Stimulated activated CD4-positive, alpha-beta T cell treated with anti-CD3 and anti-CD28 coated beads, Interleukin-15, amount 100 ng/mL, for 24 hours (primary cell): ENCODE data around the gene ARHGAP26.

Experiments used
- DNase-seq: peaks from one replicate; pipeline ENCODE4 v3.0.0-alpha.2; 2020

ARHGAP26 gene

GRCh38 chr5:143176048-143176447 lies 405.9 kb downstream of the ARHGAP26 start:
- no peak for DNase-seq

GRCh38 chr5:143177263-143177983 lies 407.2 kb downstream of the ARHGAP26 start:
- no peak for DNase-seq

GRCh38 chr5:143179126-143179740 lies 409.1 kb downstream of the ARHGAP26 start:
- DNase-seq: no peak

GRCh38 chr5:143180751-143181150 lies 410.6 kb downstream of the ARHGAP26 start:
- no peak for DNase-seq

- DNase-seq: no peak
These were observed 411.0 kb downstream of the ARHGAP26 start for GRCh38 chr5:143181173-143181572.

GRCh38 chr5:143182106-143182505 lies 411.9 kb downstream of the ARHGAP26 start:
- DNase-seq: no peak

GRCh38 chr5:143182901-143183820 lies 413.0 kb downstream of the ARHGAP26 start:
- DNase-seq: peak; percentile 80

- DNase-seq: no peak
These were observed 413.8 kb downstream of the ARHGAP26 start for GRCh38 chr5:143183989-143184388.

- no peak for DNase-seq
These were observed 416.4 kb downstream of the ARHGAP26 start for GRCh38 chr5:143186623-143187022.

GRCh38 chr5:143187495-143187894 lies 417.3 kb downstream of the ARHGAP26 start:
- no peak for DNase-seq

GRCh38 chr5:143188083-143188482 lies 417.9 kb downstream of the ARHGAP26 start:
- no peak for DNase-seq

- no peak for DNase-seq
These were observed 418.5 kb downstream of the ARHGAP26 start for GRCh38 chr5:143188692-143189091.

GRCh38 chr5:143190260-143190810 lies 420.2 kb downstream of the ARHGAP26 start:
- DNase-seq: no peak

- DNase-seq: no peak
These were observed 421.5 kb downstream of the ARHGAP26 start for GRCh38 chr5:143191720-143192119.

- no peak for DNase-seq
These were observed 422.2 kb downstream of the ARHGAP26 start for GRCh38 chr5:143192191-143192900.

GRCh38 chr5:143194206-143194605 lies 424.0 kb downstream of the ARHGAP26 start:
- no peak for DNase-seq

GRCh38 chr5:143194713-143195112 lies 424.5 kb downstream of the ARHGAP26 start:
- no peak for DNase-seq

GRCh38 chr5:143195491-143195890 lies 425.3 kb downstream of the ARHGAP26 start:
- DNase-seq: no peak

- no peak for DNase-seq
These were observed 426.6 kb downstream of the ARHGAP26 start for GRCh38 chr5:143196601-143197259.

GRCh38 chr5:143197260-143197656 lies 427.1 kb downstream of the ARHGAP26 start:
- no peak for DNase-seq

- DNase-seq: no peak
These were observed 428.2 kb downstream of the ARHGAP26 start for GRCh38 chr5:143198332-143198731.

- DNase-seq: no peak
These were observed 429.0 kb downstream of the ARHGAP26 start for GRCh38 chr5:143199161-143199560.
